ENCODE data around the gene MTUS2. TPM values are rescaled to one million over a fixed set of nuclear protein-coding genes. Genes with fewer than 3 reads are reported as not detected.

MTUS2 gene
- total RNA-seq, 1 experiment from 2014 or later: not detected

GRCh38 chr13:29448174-29448573 is 628.0 kb downstream of the MTUS2 start:
- DNase-seq (ENCODE audit: low read depth): no peak

- no peak for DNase-seq (ENCODE audit: low read depth)
Measured at GRCh38 chr13:29449726-29450125, 629.6 kb downstream of the MTUS2 start.

GRCh38 chr13:29451976-29452375 is 631.8 kb downstream of the MTUS2 start:
- DNase-seq (ENCODE audit: low read depth): no peak

- no peak for DNase-seq (ENCODE audit: low read depth)
Measured at GRCh38 chr13:29452773-29453616, 632.9 kb downstream of the MTUS2 start.

- no peak for DNase-seq (ENCODE audit: low read depth)
Measured at GRCh38 chr13:29453617-29454011, 633.5 kb downstream of the MTUS2 start.

- DNase-seq (ENCODE audit: low read depth): no peak
Measured at GRCh38 chr13:29454931-29455481, 634.9 kb downstream of the MTUS2 start.

GRCh38 chr13:29456419-29456818 is 636.3 kb downstream of the MTUS2 start:
- DNase-seq (ENCODE audit: low read depth): no peak

- DNase-seq (ENCODE audit: low read depth): peak; percentile 90
Measured at GRCh38 chr13:29457299-29457698, 637.2 kb downstream of the MTUS2 start.

GRCh38 chr13:29458419-29458818 is 638.3 kb downstream of the MTUS2 start:
- DNase-seq (ENCODE audit: low read depth): no peak

- DNase-seq (ENCODE audit: low read depth): no peak
Measured at GRCh38 chr13:29459813-29460355, 639.7 kb downstream of the MTUS2 start.

- no peak for DNase-seq (ENCODE audit: low read depth)
Measured at GRCh38 chr13:29464105-29464679, 644.1 kb downstream of the MTUS2 start.

- DNase-seq (ENCODE audit: low read depth): peak; percentile 66
Measured at GRCh38 chr13:29465741-29466293, 645.7 kb downstream of the MTUS2 start.

- DNase-seq (ENCODE audit: low read depth): no peak
Measured at GRCh38 chr13:29471551-29471950, 651.4 kb downstream of the MTUS2 start.

- DNase-seq (ENCODE audit: low read depth): peak; percentile 44
Measured at GRCh38 chr13:29472332-29472961, 652.3 kb downstream of the MTUS2 start.

GRCh38 chr13:29473166-29473565 is 653.0 kb downstream of the MTUS2 start:
- DNase-seq (ENCODE audit: low read depth): no peak

GRCh38 chr13:29474991-29475390 is 654.9 kb downstream of the MTUS2 start:
- peak; percentile 50 for DNase-seq (ENCODE audit: low read depth)

- no peak for DNase-seq (ENCODE audit: low read depth)
Measured at GRCh38 chr13:29476046-29476445, 655.9 kb downstream of the MTUS2 start.

GRCh38 chr13:29479716-29480492 is 659.8 kb downstream of the MTUS2 start:
- no peak for DNase-seq (ENCODE audit: low read depth)

GRCh38 chr13:29480893-29481525 is 660.9 kb downstream of the MTUS2 start:
- no peak for DNase-seq (ENCODE audit: low read depth)

GRCh38 chr13:29481603-29482002 is 661.5 kb downstream of the MTUS2 start:
- DNase-seq (ENCODE audit: low read depth): no peak

Data from LHCN-M2 (cell line).